Mammary microvascular endothelial cell (primary cell): ENCODE results near the gene OR1B1. TPM values are rescaled to one million over a fixed set of nuclear protein-coding genes. Genes with fewer than 3 reads are reported as not detected.

Experiments used
- total RNA-seq: library from RNA; depleted of rRNA; stranded (reverse); fragments of >200 nt; gene quantifications from 2 replicates; pipeline ENCODE4 v1.2.3, GENCODE V29; 2015

Gene OR1B1
- not detected in 2 replicates for total RNA-seq

DNA sequence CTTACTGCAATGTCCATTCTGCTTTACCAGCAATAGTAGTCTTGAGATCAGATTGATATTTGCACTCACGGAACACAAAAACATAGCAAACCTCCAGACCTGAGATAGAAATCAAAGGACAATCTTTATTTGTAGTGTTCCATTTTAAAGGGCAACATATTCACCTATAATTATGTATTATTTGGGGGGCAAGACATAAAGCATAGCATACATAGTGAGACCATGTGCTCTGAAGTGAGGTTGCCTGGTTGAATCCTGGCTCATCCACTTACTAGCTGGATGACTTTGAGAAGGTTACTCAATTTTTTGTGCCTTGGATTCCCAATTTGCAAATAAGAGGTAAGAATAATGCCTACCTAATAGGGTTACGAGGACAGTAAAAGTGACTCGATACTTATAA is at the start of gene OR1B1:
OR1B1 (minus strand) TSS at position 101 of the 400 bp plus-strand sequence.

GRCh38 chr9:122661416-122661815 is 4.0 kb upstream of the OR1B1 start, which contains the start of gene OR1L1:
TSS of gene OR1L1 (plus strand) at chr9:122661716. CDS start at chr9:122661716, 0 bp downstream.

GRCh38 chr9:122614362-122614761 is 43.1 kb downstream of the OR1B1 start, which contains the start of gene OR1Q1:
TSS of gene OR1Q1 (plus strand) at chr9:122614738. CDS start at chr9:122614738, 0 bp downstream.

DNA sequence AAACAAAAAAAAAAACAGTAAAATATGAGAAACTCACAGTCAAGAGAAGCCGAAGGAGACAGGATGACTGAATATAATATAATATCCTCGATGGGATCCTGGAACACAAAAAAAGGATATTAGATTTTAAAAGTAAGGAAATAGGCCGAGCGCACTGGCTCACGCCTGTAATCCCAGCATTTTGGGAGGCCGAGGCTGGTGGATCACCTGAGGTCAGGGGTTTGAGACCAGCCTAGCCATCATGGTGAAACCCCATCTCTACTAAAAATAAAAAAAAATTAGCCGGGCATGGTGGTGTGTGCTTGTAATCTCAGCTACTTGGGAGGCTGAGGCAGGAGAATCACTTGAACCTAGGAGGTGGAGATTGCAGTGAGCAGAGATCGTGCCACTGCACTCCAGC is 74.1 kb downstream of the OR1B1 start, which contains the start of gene OR1L8:
OR1L8 (minus strand) TSS at position 101 of the 400 bp plus-strand sequence. CDS start 14,907 bp downstream, outside the sequence.

Other genes starting within 250 kb of the OR1B1 start
- not detected in 2 replicates for gene OR1J1, start 179.7 kb downstream of the OR1B1 start, total RNA-seq
- gene OR1J2, start 146.8 kb downstream of the OR1B1 start, total RNA-seq = not detected in 2 replicates
- not detected in 2 replicates for gene OR1J4, start 138.5 kb downstream of the OR1B1 start, total RNA-seq
- gene OR1N1, start 130.3 kb downstream of the OR1B1 start, total RNA-seq = not detected in 2 replicates
- gene OR1N2, start 104.5 kb downstream of the OR1B1 start, total RNA-seq = not detected in 2 replicates
- gene OR1L8, start 74.2 kb downstream of the OR1B1 start, total RNA-seq = 0.10 TPM in 1 of 2 replicates, not detected in the other
- gene OR1Q1, start 42.9 kb downstream of the OR1B1 start, total RNA-seq = not detected in 2 replicates
- not detected in 2 replicates for gene OR1L1, start 4.1 kb upstream of the OR1B1 start, total RNA-seq
- not detected in 2 replicates for gene OR1L3, start 17.5 kb upstream of the OR1B1 start, total RNA-seq
- not detected in 2 replicates for gene OR1L4, start 66.4 kb upstream of the OR1B1 start, total RNA-seq
- not detected in 2 replicates for gene OR1L6, start 84.7 kb upstream of the OR1B1 start, total RNA-seq
- gene OR5C1, start 131.3 kb upstream of the OR1B1 start, total RNA-seq = not detected in 2 replicates
- gene OR1K1, start 142.5 kb upstream of the OR1B1 start, total RNA-seq = not detected in 2 replicates
- 27.4 and 28.0 TPM in 2 replicates for gene PDCL, start 171.0 kb upstream of the OR1B1 start, total RNA-seq
- 39.3 and 44.4 TPM in 2 replicates for gene RC3H2, start 247.7 kb upstream of the OR1B1 start, total RNA-seq